ENCODE data around the gene PHOSPHO1.
"Not testable (repeated sequence)": the region's sequence is repeated elsewhere in the genome, so short reads cannot be mapped to it uniquely, and the experiment has no call there.

PHOSPHO1 gene

GRCh38 chr17:49193513-49194296 is 36.9 kb downstream of the PHOSPHO1 start:
- DNase-seq (ENCODE audit: low read depth in 2 of 2), result peak; percentile 32 to 42

- peak; percentile 61 to 65 for DNase-seq (ENCODE audit: low read depth in 2 of 2)
Measured at GRCh38 chr17:49191917-49192741, 38.5 kb downstream of the PHOSPHO1 start.

- no peak for DNase-seq (ENCODE audit: low read depth in 2 of 2)
Measured at GRCh38 chr17:49191409-49191916, 39.1 kb downstream of the PHOSPHO1 start.

- no peak for DNase-seq (ENCODE audit: low read depth in 2 of 2)
Measured at GRCh38 chr17:49190932-49191331, 39.7 kb downstream of the PHOSPHO1 start.

- no peak for DNase-seq (ENCODE audit: low read depth in 2 of 2)
Measured at GRCh38 chr17:49187301-49187700, 43.3 kb downstream of the PHOSPHO1 start.

DNA sequence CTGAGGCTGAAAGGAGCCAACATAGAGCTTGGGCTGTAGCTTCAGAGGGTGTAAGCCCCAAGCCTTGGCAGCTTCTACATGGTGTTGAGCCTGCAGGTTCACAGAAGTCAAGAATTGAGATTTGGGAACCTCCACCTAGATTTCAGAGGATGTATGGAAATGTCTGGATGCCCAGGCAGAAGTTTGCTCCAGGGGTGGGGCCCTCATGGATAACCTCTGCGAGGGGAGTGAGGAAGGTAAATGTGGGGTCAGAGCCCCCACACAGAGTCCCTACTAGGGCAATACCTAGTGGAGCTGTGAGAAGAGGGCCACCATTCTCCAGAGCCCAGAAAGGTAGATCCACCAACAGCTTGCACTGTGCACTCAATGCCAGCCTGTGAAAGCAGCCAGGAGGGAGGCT is 45.2 kb downstream of the PHOSPHO1 start:
- DNase-seq (ENCODE audit: low read depth in 2 of 2), result not testable (repeated sequence)

DNA sequence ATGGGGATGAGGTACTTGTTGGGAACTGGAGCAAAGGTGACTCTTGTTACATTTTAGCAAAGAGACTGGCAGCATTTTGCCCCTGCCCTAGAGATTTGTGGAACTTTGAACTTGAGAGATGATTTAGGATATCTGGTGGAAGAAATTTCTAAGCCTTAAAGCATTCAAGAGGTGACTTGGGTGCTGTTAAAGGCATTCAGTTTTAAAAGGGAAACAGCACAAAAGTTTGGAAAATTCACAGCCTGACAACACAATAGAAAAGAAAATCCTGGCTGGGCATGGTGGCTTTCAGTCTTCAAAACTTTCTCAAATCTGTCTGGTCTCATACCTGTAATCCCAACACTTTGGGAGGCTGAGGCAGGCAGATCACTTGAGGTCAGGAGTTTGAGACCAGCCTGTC is 46.1 kb downstream of the PHOSPHO1 start:
- DNase-seq (ENCODE audit: low read depth in 2 of 2), result not testable (repeated sequence)

GRCh38 chr17:49183801-49184200 is 46.8 kb downstream of the PHOSPHO1 start:
- no peak for DNase-seq (ENCODE audit: low read depth in 2 of 2)

DNA sequence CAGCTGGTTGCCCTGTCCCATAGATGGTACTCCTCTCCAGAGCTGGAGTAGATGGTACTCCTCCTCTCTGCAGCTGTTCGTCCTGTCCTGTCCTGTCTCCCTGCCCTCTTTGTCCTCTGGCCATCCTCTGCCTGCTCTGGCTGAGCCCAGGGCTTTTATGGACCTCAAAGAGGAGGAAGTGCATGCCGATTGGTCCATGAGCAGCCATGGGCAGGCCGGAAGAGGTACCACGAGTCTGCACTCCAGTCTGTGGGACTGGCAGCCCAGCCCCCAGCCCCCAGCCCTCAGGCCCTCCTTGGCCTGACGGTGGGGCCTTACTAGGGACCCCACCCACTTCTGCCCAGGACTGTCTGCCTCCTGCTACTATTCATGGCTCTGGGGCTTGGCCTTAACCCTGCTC is 47.2 kb downstream of the PHOSPHO1 start:
- no peak for DNase-seq (ENCODE audit: low read depth in 2 of 2)

DNA sequence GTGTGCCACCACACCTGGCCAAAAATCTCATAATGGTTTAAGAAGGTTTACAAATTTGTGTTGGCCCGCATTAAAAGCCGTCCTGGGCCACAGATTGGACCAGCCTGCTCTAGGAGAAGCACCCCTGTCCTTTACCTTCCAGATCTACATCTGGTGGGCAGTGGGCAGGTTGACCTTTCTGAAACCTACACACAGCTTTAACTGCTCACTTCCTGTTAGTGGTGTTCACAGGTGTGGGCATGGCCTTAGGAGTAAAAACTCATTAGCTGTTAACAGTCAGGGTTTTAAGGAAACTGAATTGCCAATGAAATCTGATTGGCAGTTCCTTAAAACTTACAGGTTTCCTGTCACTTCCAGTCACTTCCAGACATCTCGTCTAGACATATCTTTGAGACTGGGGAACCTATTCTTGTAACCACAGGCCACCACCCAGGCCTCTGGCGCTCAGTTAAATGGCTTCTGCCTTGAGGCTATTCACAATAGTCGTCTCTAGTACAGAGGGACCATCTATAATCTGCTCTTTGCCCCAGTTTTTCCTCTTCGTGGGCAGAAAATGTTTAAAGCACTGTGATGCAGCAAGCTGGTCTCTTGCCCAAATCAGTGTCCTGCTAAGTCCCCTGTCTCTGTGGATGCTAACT is 49.5 kb downstream of the PHOSPHO1 start:
- no peak for DNase-seq (ENCODE audit: low read depth in 2 of 2)

DNA sequence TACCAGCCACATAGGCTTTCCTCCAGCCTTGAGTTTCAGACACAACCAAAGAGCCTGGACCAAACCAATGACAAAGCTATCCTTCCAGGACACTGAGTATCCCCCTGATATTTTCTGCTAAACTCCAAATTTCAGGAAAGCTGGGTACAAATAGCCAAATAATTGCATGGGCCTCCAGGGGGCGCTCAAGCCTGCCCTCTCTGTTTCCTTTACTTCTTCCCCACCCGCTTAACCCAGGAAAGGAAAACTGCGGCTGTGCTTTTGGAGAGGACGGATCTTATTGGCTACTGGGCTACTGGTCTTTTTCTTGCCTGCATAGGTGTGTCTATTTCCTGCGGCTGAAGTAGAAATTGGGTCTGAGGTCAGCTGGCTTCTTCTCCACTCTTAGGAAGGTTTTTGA is 50.3 kb downstream of the PHOSPHO1 start:
- DNase-seq (ENCODE audit: low read depth in 2 of 2), result peak; percentile 19 to 21

- not testable (repeated sequence) for DNase-seq (ENCODE audit: low read depth in 2 of 2)
Measured at GRCh38 chr17:49175978-49176377, 54.6 kb downstream of the PHOSPHO1 start.
